HCT116 (cell line): ENCODE measurements around the gene TPK1. TPM values are rescaled to one million over a fixed set of nuclear protein-coding genes. Genes with fewer than 3 reads are reported as not detected.

Experiments used
- ATAC-seq: fragments of 200-7000 bp; cut with Tn5 transposase; 2 replicates; pipeline ENCODE4 v1.9.1; 2020; ENCODE audit warnings: mild to moderate bottlenecking, moderate library complexity
- BruUV-seq: library from RNA; stranded (reverse); fragments of 400-500 nt; replicated peaks from 2 replicates; lab custom pipeline; 2021; lab: Mats Ljungman, UMichigan
- CTCF ChIA-PET: fragments of 300-600 bp; sonication (Branson Sonifier 250); formaldehyde crosslinking; loops from one replicate; lab custom pipeline; 2021; ENCODE audit warnings: antibody characterized with exemption; lab: Charles Lee
- POLR2A ChIA-PET: fragments of 300-600, 350-600 bp; sonication (Branson Sonifier 250); formaldehyde crosslinking; loops from one replicate; lab custom pipeline; 2021; ENCODE audit warnings: antibody characterized with exemption; lab: Charles Lee
- RAD21 ChIA-PET, 2 experiments: fragments of 300-600 bp; sonication (Branson Sonifier 250); formaldehyde crosslinking; loops; one replicate each; lab custom pipeline; 2023; ENCODE audit warnings: low total read pairs in 2 of 2; ENCODE audit not compliant: uncharacterized antibody in 2 of 2, unreplicated experiment in 2 of 2, low non-redundant PET in 1 of 2; lab: Charles Lee
- DNase-seq: peaks from one replicate; pipeline ENCODE4 v3.0.0-alpha.2; 2010; ENCODE audit warnings: low read depth, low spot score
- H2AFZ ChIP-seq: fragments of 200-600 bp; shearing (Covaris generic), sonication (generic); 2 replicates; pipeline ENCODE4 v1.6.1; 2017; ENCODE audit warnings: low read depth, mixed run types, mixed read lengths, antibody characterized with exemption, low read length; ENCODE audit not compliant: poor library complexity, severe bottlenecking
- H3K27ac ChIP-seq: 2 replicates; pipeline ENCODE4 v1.5.1; 2012; ENCODE audit warnings: low read depth, low read length
- H3K27me3 ChIP-seq: fragments of 200-600 bp; sonication (generic); 2 replicates; pipeline ENCODE4 v1.6.1; 2016; ENCODE audit warnings: mixed run types, low read length, mixed read lengths; ENCODE audit not compliant: insufficient read depth
- H3K36me3 ChIP-seq, 2 experiments: fragments of 200-500 bp in 1 of 2; fragments of 200-600 bp in 1 of 2; sonication (Bioruptor generic) in 1 of 2; sonication (generic) in 1 of 2; 2 replicates each; pipeline versions ENCODE4 v1.5.1 to v1.6.1; 2014 to 2016; ENCODE audit warnings: low read length in 2 of 2, inconsistent platforms in 1 of 2, mixed read lengths in 1 of 2, mixed run types in 1 of 2; ENCODE audit not compliant: insufficient read depth in 2 of 2, control insufficient read depth in 1 of 2
- H3K4me1 ChIP-seq, 2 experiments: fragments of 200-600 bp in 1 of 2; sonication (generic) in 1 of 2; 2 replicates each; pipeline versions ENCODE4 v1.5.1 to v1.6.1; 2012 to 2017; ENCODE audit warnings: low read length in 2 of 2, inconsistent platforms in 1 of 2, mild to moderate bottlenecking in 1 of 2, mixed read lengths in 1 of 2, mixed run types in 1 of 2, moderate library complexity in 1 of 2; ENCODE audit not compliant: insufficient read depth in 2 of 2, control insufficient read depth in 1 of 2
- H3K4me2 ChIP-seq: fragments of 200-600 bp; sonication (generic); 2 replicates; pipeline ENCODE4 v1.6.1; 2017; ENCODE audit warnings: mixed run types, low read length, mixed read lengths
- H3K4me3 ChIP-seq, 2 experiments: fragments of 200-600 bp in 1 of 2; sonication (generic) in 1 of 2; replicated peaks in 1 of 2; 2 replicates each; pipeline ENCODE4 v1.5.1; 2011 to 2016; ENCODE audit warnings: low read length in 2 of 2, control low read depth in 1 of 2, low read depth in 1 of 2, mild to moderate bottlenecking in 1 of 2, mixed read lengths in 1 of 2, mixed run types in 1 of 2
- H3K79me2 ChIP-seq: fragments of 200-600 bp; sonication (generic); 2 replicates; pipeline ENCODE4 v1.6.1; 2017; ENCODE audit warnings: mild to moderate bottlenecking, mixed run types, low read length, moderate library complexity, mixed read lengths; ENCODE audit not compliant: insufficient read depth
- H3K9ac ChIP-seq: fragments of 200-600 bp; sonication (generic); 2 replicates; pipeline ENCODE4 v1.6.1; 2016; ENCODE audit warnings: low read length, mixed read lengths
- H3K9me2 ChIP-seq: fragments of 200-600 bp; sonication (generic), shearing (Covaris generic); 2 replicates; pipeline ENCODE4 v1.6.1; 2017; ENCODE audit warnings: mixed run types, mild to moderate bottlenecking, moderate library complexity; ENCODE audit not compliant: insufficient read depth
- H3K9me3 ChIP-seq, 2 experiments: fragments of 200-500 bp in 1 of 2; fragments of 200-600 bp in 1 of 2; sonication (Bioruptor generic) in 1 of 2; sonication (generic) in 1 of 2; 2 replicates each; pipeline ENCODE4 v1.6.1; 2014 to 2017; ENCODE audit warnings: low read length in 2 of 2, mixed read lengths in 2 of 2, inconsistent platforms in 1 of 2, low read depth in 1 of 2, mild to moderate bottlenecking in 1 of 2, mixed run types in 1 of 2, moderate library complexity in 1 of 2; ENCODE audit not compliant: control insufficient read depth in 1 of 2, insufficient read depth in 1 of 2
- H4K20me1 ChIP-seq: fragments of 200-600 bp; sonication (generic), shearing (Covaris generic); 2 replicates; pipeline ENCODE4 v1.6.1; 2017; ENCODE audit warnings: mixed run types, mild to moderate bottlenecking, moderate library complexity; ENCODE audit not compliant: insufficient read depth
- MAX ChIP-seq: IDR thresholded peaks from 2 replicates; pipeline ENCODE4 v1.6.1; 2012
- RAD21 ChIP-seq: IDR thresholded peaks from 2 replicates; pipeline ENCODE4 v1.6.1; 2012; ENCODE audit warnings: low read depth, mild to moderate bottlenecking
- SIN3A ChIP-seq: IDR thresholded peaks from 2 replicates; pipeline ENCODE4 v1.6.1; 2012; ENCODE audit warnings: low read depth
- SP1 ChIP-seq: IDR thresholded peaks from 2 replicates; pipeline ENCODE4 v1.6.1; 2012; ENCODE audit warnings: low read depth
- intact Hi-C: fragments of 100-400 bp; cut with micrococcal nuclease; formaldehyde crosslinking; loops from 2 replicates; pipeline ENCODE4 v1.10.0; 2022
- total RNA-seq: library from RNA; stranded (reverse); gene quantifications from one replicate; pipeline ENCODE4 v1.2.1, GENCODE V29; 2021; ENCODE audit not compliant: unreplicated experiment

Gene TPK1
- total RNA-seq, 1 experiment from 2014 or later = 5.4 TPM

GRCh38 chr7:144775749-144776148, 60.1 kb downstream of the TPK1 start:
- no peak overlapping the region for H3K4me2 ChIP-seq
- intact Hi-C loops = no loop called here
- no peak overlapping the region for H2AFZ ChIP-seq
- POLR2A ChIA-PET = no interaction called here
- no peak for DNase-seq
- H3K9ac ChIP-seq = no peak overlapping the region
- TF ChIP-seq SIN3A (no peak), RAD21 (no peak), SP1 (no peak)
- TF ChIP-seq, all 23 proteins: peak for 0
- Histone ChIP-seq H3K9me3 (no peaks in the 10 kb centered on the region), H3K79me2 (no peaks in the 10 kb centered on the region), H3K27ac (no peak overlapping the region), H3K4me3 (no peak overlapping the region), H3K9me2 (no peaks in the 10 kb centered on the region), H3K27me3 (no peaks in the 10 kb centered on the region), H4K20me1 (no peaks in the 10 kb centered on the region), H3K36me3 (no peaks in the 10 kb centered on the region), H3K4me1 (no peaks in the 10 kb centered on the region)
- no TSS peak for BruUV-seq
- ATAC-seq = no peak
- ChIA-PET RAD21 (no interaction called here), CTCF (no interaction called here)

GRCh38 chr7:144771927-144772326, 63.9 kb downstream of the TPK1 start:
- H3K9me3 ChIP-seq = no peaks in the 10 kb centered on the region
- no peaks in the 10 kb centered on the region for H3K4me1 ChIP-seq
- no peak for DNase-seq
- BruUV-seq = no TSS peak
- no peak overlapping the region for H3K9ac ChIP-seq
- no peaks in the 10 kb centered on the region for H3K9me2 ChIP-seq
- CTCF ChIA-PET = no interaction called here
- no peaks in the 10 kb centered on the region for H3K27me3 ChIP-seq
- no peak for TF ChIP-seq SIN3A
- no peak for TF ChIP-seq MAX
- TF ChIP-seq, all 23 proteins: peak for 0
- intact Hi-C loops = no loop called here
- Histone ChIP-seq H4K20me1 (no peaks in the 10 kb centered on the region), H3K4me2 (no peak overlapping the region), H3K27ac (no peak overlapping the region), H3K79me2 (no peaks in the 10 kb centered on the region), H2AFZ (no peak overlapping the region), H3K4me3 (no peak overlapping the region), H3K36me3 (no peaks in the 10 kb centered on the region)
- RAD21 ChIA-PET = no interaction called here
- POLR2A ChIA-PET = no interaction called here
- no peak for ATAC-seq
